ENCODE measurements around the gene EXOC6.

GRCh38 chr10:92813979-92814378, 34.3 kb upstream of the EXOC6 start:
- TF ChIP-seq EZH2 (IDR thresholded peaks at IDR 0.05) (no peak), POLR2AphosphoS5 (IDR thresholded peaks at IDR 0.05; ENCODE audit: borderline replicate concordance, low read depth, low read length) (no peak)

All from SK-N-MC (cell line).